Mucosa of descending colon (tissue), 3 donors: ENCODE results near the gene APOA4. TPM values are rescaled to one million over a fixed set of nuclear protein-coding genes. Genes with fewer than 3 reads are reported as not detected.

Experiments used
- ATAC-seq: fragments of 200-7000 bp; cut with Tn5 transposase; one replicate; pipeline ENCODE4 v1.9.1; 2020; ENCODE audit warnings: mild to moderate bottlenecking, moderate library complexity
- DNase-seq, 3 donors: peaks; one replicate each; pipeline ENCODE4 v3.0.0-alpha.2; 2020
- H3K36me3 ChIP-seq: fragments of 200-600 bp; one replicate; pipeline ENCODE4 v1.8.0; 2021; ENCODE audit warnings: low read depth, mild to moderate bottlenecking
- H3K4me1 ChIP-seq: fragments of 200-600 bp; one replicate; pipeline ENCODE4 v1.8.0; 2021; ENCODE audit warnings: low read depth, mild to moderate bottlenecking
- H3K4me3 ChIP-seq: fragments of 200-600 bp; one replicate; pipeline ENCODE4 v1.8.0; 2021; ENCODE audit warnings: mild to moderate bottlenecking
- H3K9me3 ChIP-seq: fragments of 200-600 bp; one replicate; pipeline ENCODE4 v1.8.0; 2021; ENCODE audit warnings: mild to moderate bottlenecking
- CTCF ChIP-seq: fragments of 200-600 bp; IDR thresholded peaks from one replicate; pipeline ENCODE4 v1.8.0; 2022; ENCODE audit warnings: antibody characterized with exemption, mild to moderate bottlenecking
- intact Hi-C, 2 donors: fragments of 100-400 bp; cut with DNase I in 1 of 2; cut with micrococcal nuclease in 1 of 2; formaldehyde crosslinking; loops; one replicate each; pipeline versions ENCODE4 v1.11.0 to v1.11.1; 2022; cut with DNase I, micrococcal nuclease
- total RNA-seq, 3 donors: library from RNA; stranded (reverse); fragmentation: NEBNext Ultra II Directional in 2 of 3; extraction: Animal tissue kit (Norgen Biotek cat#: 25700) in 2 of 3; gene quantifications; one replicate each; pipeline versions ENCODE4 v1.2.1 to v1.2.4, GENCODE V29; 2021 to 2023
- donor health status: DM: no; HTN: no; CAD: no; lungs with moderate emphysema.
- donor health status: DM: no; HTN: no; CAD: no.
- donor health status: DM: no; HTN: yes; CAD: no.

Gene APOA4
- total RNA-seq, 3 donors from 2014 or later, result not detected

GRCh38 chr11:116771935-116772334 is 51.2 kb downstream of the APOA4 start:
- DNase-seq (no peak), ATAC-seq (no peak)
- H3K36me3 ChIP-seq, result no peaks in the 10 kb centered on the region
- peak overlapping the region; percentile 74 for H3K4me3 ChIP-seq
- TF ChIP-seq CTCF, result no peak
- intact Hi-C loops, result no loop called here
- H3K4me1 ChIP-seq, result peaks cover 12% of the 10 kb centered on the region
- no peaks in the 10 kb centered on the region for H3K9me3 ChIP-seq

Other genes with a start within 250 kb of the APOA4 start
- 10 to 100 TPM; 15.6 to 18.9 (median 15.6) TPM for gene BUD13, start 50.3 kb downstream of the APOA4 start, total RNA-seq
- gene ZPR1, start 35.3 kb downstream of the APOA4 start, total RNA-seq, result 10 to 100 TPM; 28.5 to 34.6 (median 33.4) TPM
- gene APOA5, start 31.4 kb downstream of the APOA4 start, total RNA-seq, result not detected
- under 1 TPM in 1 of 3 donors, not detected in 2; 0.60 TPM for gene APOC3, start 6.6 kb upstream of the APOA4 start, total RNA-seq
- gene APOA1, start 14.3 kb upstream of the APOA4 start, total RNA-seq, result under 1 TPM in 2 of 3 donors, not detected in 1; 0.31 to 0.46 TPM